H1 (cell line): Measurements from ENCODE around the gene SEH1L. TPM values are rescaled to one million over a fixed set of nuclear protein-coding genes. Genes with fewer than 3 reads are reported as not detected.

Experiments used
- CTCF ChIA-PET: fragments of 300-600 bp; sonication (Branson Sonifier 250); formaldehyde crosslinking; loops from one replicate; lab custom pipeline; 2021; ENCODE audit not compliant: partially characterized antibody; lab: Charles Lee
- POLR2A ChIA-PET: fragments of 300-600 bp; sonication (Branson Sonifier 250); formaldehyde crosslinking; loops from one replicate; lab custom pipeline; 2021; ENCODE audit warnings: inconsistent platforms; ENCODE audit not compliant: partially characterized antibody; lab: Charles Lee
- DNase-seq, 2 experiments: peaks; one replicate each; pipeline versions ENCODE4 v3.0.0 to v3.0.0-alpha.2; 2010 to 2022; ENCODE audit warnings: low spot score in 2 of 2, low read depth in 1 of 2, mixed read lengths in 1 of 2
- FAIRE-seq: peaks from 2 replicates; lab custom pipeline; 2011; peaks lifted over from hg19 to GRCh38; lab: Jason Lieb, UNC
- H2AFZ ChIP-seq: 2 replicates; pipeline ENCODE4 v1.8.1; 2012; ENCODE audit warnings: low read length, inconsistent platforms
- H2AK5ac ChIP-seq: 2 replicates; pipeline ENCODE4 v1.6.1; 2013; ENCODE audit warnings: low read depth, low read length
- H2BK120ac ChIP-seq: replicated peaks from 2 replicates; pipeline ENCODE3; 2013; ENCODE audit warnings: low read depth, low read length, inconsistent platforms
- H2BK12ac ChIP-seq: 2 replicates; pipeline ENCODE4 v1.6.1; 2013; ENCODE audit warnings: low read depth, low read length
- H2BK15ac ChIP-seq: 2 replicates; pipeline ENCODE4 v1.6.1; 2013; ENCODE audit warnings: low read length
- H2BK20ac ChIP-seq: 2 replicates; pipeline ENCODE4 v1.6.1; 2013; ENCODE audit warnings: low read length
- H2BK5ac ChIP-seq: 2 replicates; pipeline ENCODE4 v1.6.1; 2013; ENCODE audit warnings: low read depth, low read length
- H3K14ac ChIP-seq: 2 replicates; pipeline ENCODE4 v1.6.1; 2013; ENCODE audit warnings: inconsistent platforms; ENCODE audit not compliant: insufficient read length
- H3K18ac ChIP-seq: 2 replicates; pipeline ENCODE4 v1.6.1; 2013; ENCODE audit warnings: low read length; ENCODE audit errors: extremely low read depth
- H3K23ac ChIP-seq: 2 replicates; pipeline ENCODE4 v1.6.1; 2013; ENCODE audit warnings: inconsistent platforms; ENCODE audit not compliant: insufficient read length
- H3K23me2 ChIP-seq: 2 replicates; pipeline ENCODE4 v1.6.1; 2013; ENCODE audit warnings: low read depth, low read length
- H3K27ac ChIP-seq: 2 replicates; pipeline ENCODE4 v1.6.1; 2011; ENCODE audit warnings: low read depth, low read length, inconsistent platforms
- H3K27me3 ChIP-seq, 4 experiments: replicated peaks in 1 of 4; 1 replicate in 1 of 4; 2 replicates in 3 of 4; pipeline versions ENCODE4 v1.6.1 to v1.8.1; 2011 to 2013; ENCODE audit warnings: low read length in 3 of 4, mild to moderate bottlenecking in 3 of 4, inconsistent platforms in 2 of 4, mixed read lengths in 2 of 4, moderate library complexity in 1 of 4; ENCODE audit not compliant: control insufficient read depth in 3 of 4, insufficient read depth in 3 of 4; ENCODE audit errors: extremely low read depth in 1 of 4
- H3K36me3 ChIP-seq, 4 experiments: 2 replicates each; pipeline versions ENCODE4 v1.6.1 to v1.8.1; 2011 to 2013; ENCODE audit warnings: mild to moderate bottlenecking in 4 of 4, low read length in 3 of 4, moderate library complexity in 2 of 4, control low read depth in 1 of 4, inconsistent platforms in 1 of 4; ENCODE audit not compliant: insufficient read depth in 4 of 4, control insufficient read depth in 2 of 4
- H3K4ac ChIP-seq: replicated peaks from 2 replicates; pipeline ENCODE3; 2013; ENCODE audit warnings: low read length, low read depth, mixed read lengths, inconsistent platforms; ENCODE audit not compliant: insufficient read length
- H3K4me1 ChIP-seq, 4 experiments: replicated peaks in 1 of 4; 1 replicate in 1 of 4; 2 replicates in 3 of 4; pipeline versions ENCODE4 v1.6.1 to v1.8.1; 2011 to 2013; ENCODE audit warnings: low read length in 3 of 4, inconsistent platforms in 2 of 4, mixed read lengths in 1 of 4; ENCODE audit not compliant: insufficient read depth in 4 of 4, control insufficient read depth in 3 of 4
- H3K4me2 ChIP-seq, 2 experiments: 2 replicates each; pipeline versions ENCODE4 v1.6.1 to v1.8.1; 2011 to 2013; ENCODE audit warnings: low read depth in 2 of 2, low read length in 2 of 2, control low read depth in 1 of 2, inconsistent platforms in 1 of 2, mild to moderate bottlenecking in 1 of 2; ENCODE audit not compliant: insufficient read depth in 1 of 2
- H3K4me3 ChIP-seq, 4 experiments: fragments of 200-600, 300-600 bp in 1 of 4; sonication (generic), shearing (Covaris generic), sonication (Bioruptor Twin) in 1 of 4; 2 replicates each; pipeline versions ENCODE4 v1.5.1 to v1.8.1; 2011 to 2016; ENCODE audit warnings: low read length in 4 of 4, low read depth in 3 of 4, control low read depth in 2 of 4, inconsistent platforms in 2 of 4, mild to moderate bottlenecking in 2 of 4, mixed read lengths in 1 of 4, moderate library complexity in 1 of 4; ENCODE audit not compliant: insufficient read depth in 2 of 4; ENCODE audit errors: extremely low read depth in 1 of 4
- H3K56ac ChIP-seq: replicated peaks from 2 replicates; pipeline ENCODE3; 2013; ENCODE audit warnings: low read depth, mild to moderate bottlenecking, mixed read lengths, low read length, inconsistent platforms; ENCODE audit not compliant: insufficient read length
- H3K79me1 ChIP-seq: 2 replicates; pipeline ENCODE4 v1.6.1; 2013; ENCODE audit warnings: low read depth, low read length, control low read depth
- H3K79me2 ChIP-seq, 2 experiments: 2 replicates each; pipeline versions ENCODE4 v1.6.1 to v1.8.1; 2012 to 2013; ENCODE audit warnings: low read length in 2 of 2, mild to moderate bottlenecking in 2 of 2, inconsistent platforms in 1 of 2; ENCODE audit not compliant: insufficient read depth in 2 of 2, control insufficient read depth in 1 of 2
- H3K9ac ChIP-seq, 4 experiments: replicated peaks in 1 of 4; 1 replicate in 1 of 4; 2 replicates in 3 of 4; pipeline versions ENCODE4 v1.6.1 to v1.8.1; 2011 to 2013; ENCODE audit warnings: low read depth in 3 of 4, low read length in 3 of 4, control low read depth in 2 of 4, mild to moderate bottlenecking in 2 of 4, moderate library complexity in 2 of 4, inconsistent platforms in 1 of 4; ENCODE audit errors: extremely low read depth in 1 of 4
- H3K9me3 ChIP-seq, 2 experiments: 2 replicates each; pipeline versions ENCODE4 v1.6.1 to v1.8.1; 2012 to 2013; ENCODE audit warnings: mild to moderate bottlenecking in 2 of 2, moderate library complexity in 2 of 2, control low read depth in 1 of 2, inconsistent platforms in 1 of 2, low read depth in 1 of 2, low read length in 1 of 2, mixed read lengths in 1 of 2; ENCODE audit not compliant: insufficient read depth in 2 of 2
- H4K20me1 ChIP-seq, 2 experiments: replicated peaks in 1 of 2; 2 replicates each; pipeline versions ENCODE3 to v1.8.1; 2011 to 2013; ENCODE audit warnings: inconsistent platforms in 2 of 2, low read length in 2 of 2, mild to moderate bottlenecking in 1 of 2; ENCODE audit not compliant: insufficient read depth in 2 of 2, control insufficient read depth in 1 of 2
- H4K5ac ChIP-seq: 2 replicates; pipeline ENCODE4 v1.6.1; 2013; ENCODE audit warnings: low read length, low read depth, mixed read lengths, inconsistent platforms; ENCODE audit not compliant: insufficient read length
- H4K8ac ChIP-seq: 2 replicates; pipeline ENCODE4 v1.8.0; 2013; ENCODE audit warnings: mild to moderate bottlenecking, moderate library complexity, low read length, inconsistent platforms; ENCODE audit not compliant: insufficient read depth; ENCODE audit errors: extremely low read depth
- H4K91ac ChIP-seq: replicated peaks from 2 replicates; pipeline ENCODE3; 2013; ENCODE audit warnings: low read length, mixed read lengths, inconsistent platforms; ENCODE audit not compliant: insufficient read length
- BACH1 ChIP-seq: IDR thresholded peaks from 2 replicates; pipeline ENCODE4 v1.6.1; 2012; ENCODE audit warnings: low read length, improper control_type of control experiment
- BRCA1 ChIP-seq: IDR thresholded peaks from 2 replicates; pipeline ENCODE4 v1.6.1; 2012; ENCODE audit warnings: low read depth, low read length, improper control_type of control experiment
- CBX5 ChIP-seq: fragments of 300-800, 300-1000 bp; sonication (generic); IDR thresholded peaks from 2 replicates; pipeline ENCODE4 v1.7.1; 2016; ENCODE audit warnings: antibody characterized with exemption, low read length, low read depth
- CTBP2 ChIP-seq: IDR thresholded peaks from 2 replicates; pipeline ENCODE4 v1.7.0; 2011; ENCODE audit warnings: borderline replicate concordance, mild to moderate bottlenecking, moderate library complexity, mixed read lengths, low read length; ENCODE audit not compliant: insufficient read depth, insufficient read length
- EGR1 ChIP-seq: IDR thresholded peaks from 2 replicates; pipeline ENCODE4 v1.6.1; 2011; ENCODE audit warnings: low read depth, low read length, borderline replicate concordance
- EP300 ChIP-seq, 2 experiments: IDR thresholded peaks; 1 replicate in 1 of 2; 2 replicates in 1 of 2; pipeline ENCODE4 v1.6.1; 2011 to 2012; ENCODE audit warnings: low read depth in 2 of 2, low read length in 2 of 2, mild to moderate bottlenecking in 2 of 2, borderline replicate concordance in 1 of 2, inconsistent platforms in 1 of 2, moderate library complexity in 1 of 2
- RXRA ChIP-seq: IDR thresholded peaks from 2 replicates; pipeline ENCODE4 v1.6.1; 2011; ENCODE audit warnings: low read depth, mild to moderate bottlenecking, low read length, moderate library complexity; ENCODE audit not compliant: insufficient read depth
- SRF ChIP-seq: IDR thresholded peaks from 2 replicates; pipeline ENCODE4 v1.6.1; 2011; ENCODE audit warnings: mild to moderate bottlenecking, low read depth, low read length, moderate library complexity
- TAF7 ChIP-seq: optimal IDR thresholded peaks from 2 replicates; pipeline ENCODE3; 2011; ENCODE audit warnings: low read depth, mild to moderate bottlenecking, inconsistent platforms, low read length, moderate library complexity, borderline replicate concordance
- WGBS, 2 experiments: shearing (Covaris generic) in 1 of 2; methylation state at CpG; one replicate each; pipeline versions ENCODE4 v1.1.6 to v1.1.7; 2013 to 2015; ENCODE audit warnings: low lambda C conversion rate in 2 of 2, mixed read lengths in 2 of 2, inconsistent platforms in 1 of 2, low coverage in 1 of 2, missing lambda C conversion rate in 1 of 2; ENCODE audit not compliant: insufficient replicate concordance in 2 of 2, insufficient coverage in 1 of 2, insufficient read length in 1 of 2; ENCODE audit errors: extremely low coverage in 1 of 2, missing lambda C conversion rate in 1 of 2; 5-methylcytosine and 5-hydroxymethylcytosine counted together
- polyA plus RNA-seq, 7 experiments: library from polyadenylated mRNA; depleted of rRNA in 3 of 7; stranded (reverse) in 5 of 7; unstranded in 2 of 7; fragments of >200 nt in 5 of 7; fragments of 200-250 nt in 2 of 7; gene quantifications; 1 replicate in 5 of 7; 2 replicates in 1 of 7; 4 replicates in 1 of 7; pipeline versions ENCODE4 v1.2.1 to v1.2.3, GENCODE V29; 2011 to 2013; ENCODE audit warnings: missing spikeins in 2 of 7, mixed read lengths in 2 of 7
- total RNA-seq: library from RNA; stranded (reverse); fragmentation: NEBNext Ultra II Directional; extraction: Animal tissue kit (Norgen Biotek cat#: 25700); gene quantifications from 2 replicates; pipeline ENCODE4 v1.2.1, GENCODE V29; 2021

The SEH1L gene
- total and polyA plus RNA-seq, 2 of the 8 experiments (the other 6 are each of a cell fraction or from before 2014, with no cell fraction given) = 41.7 to 96.7 TPM

DNA sequence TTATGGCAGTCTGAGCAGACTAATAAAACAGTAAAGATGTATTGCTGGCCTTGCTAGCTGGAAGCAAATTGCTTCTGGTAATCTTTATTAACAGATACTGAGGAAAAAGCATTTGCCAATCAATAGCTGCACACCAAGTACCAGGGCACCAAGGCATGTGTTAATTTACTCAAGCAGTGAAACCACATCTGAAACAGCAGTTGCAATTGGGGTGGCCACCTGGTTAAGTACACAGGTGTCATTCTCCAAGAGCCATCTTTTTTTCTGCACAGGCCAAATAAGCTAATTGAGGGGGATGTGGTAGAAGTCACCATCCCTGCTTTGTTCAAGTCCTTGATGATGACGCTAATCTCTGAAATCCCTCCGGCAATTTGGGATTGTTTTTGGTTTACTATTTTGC lies 8.6 kb upstream of the SEH1L start:
- WGBS, 2 experiments = 90% methylated on average over 2 of the region's 2 CpGs; no CpG with 5 or more reads in 1 of the 2 experiments
- TF ChIP-seq BACH1 (no peak), EP300 (IDR thresholded peaks at IDR 0.05; ENCODE audit: borderline replicate concordance in 1 of 2, low read depth in 2 of 2, low read length in 2 of 2) (no peak), EGR1 (no peak), SRF (no peak), CTBP2 (no peak), TAF7 (no peak), RXRA (no peak), CBX5 (no peak), BRCA1 (no peak)

More for the DNA sequence above, 8.6 kb upstream of the SEH1L start:
- Histone ChIP-seq H3K23ac (no peak overlapping the region), H4K20me1 (no peaks in the 10 kb centered on the region), H3K14ac (no peak overlapping the region), H3K23me2 (no peaks in the 10 kb centered on the region), H3K79me2 (no peaks in the 10 kb centered on the region), H3K36me3 (no peaks in the 10 kb centered on the region), H2BK15ac (no peak overlapping the region), H3K4me1 (no peaks in the 10 kb centered on the region), H2BK20ac (no peak overlapping the region), H3K79me1 (no peaks in the 10 kb centered on the region), H2AK5ac (no peak overlapping the region), H3K4me3 (no peak overlapping the region), H3K9ac (no peak overlapping the region), H3K4ac (no peak overlapping the region), H2BK12ac (no peak overlapping the region), H4K91ac (no peak overlapping the region), H4K5ac (no peak overlapping the region), H3K18ac (no peak overlapping the region), H3K27ac (no peak overlapping the region), H2BK120ac (no peak overlapping the region), H3K4me2 (no peak overlapping the region), H3K27me3 (no peaks in the 10 kb centered on the region), H3K9me3 (no peaks in the 10 kb centered on the region), H3K56ac (no peak overlapping the region), H2AFZ (no peak overlapping the region), H4K8ac (no peak overlapping the region), H2BK5ac (no peak overlapping the region)
- ChIA-PET CTCF (no interaction called here), POLR2A (interaction anchor here (1.3 kb wide), 1 partner anchor 56 kb away, joined by 3 read pairs; the partner anchor contains the start of gene PTPN2)
- FAIRE-seq (no peak), DNase-seq (no peak)
